HG03095 (cell line): ENCODE results near the gene AK8.
"Not testable (repeated sequence)": the region's sequence is repeated elsewhere in the genome, so short reads cannot be mapped to it uniquely, and the experiment has no call there.

Source experiments
- ATAC-seq: cut with Tn5 transposase; IDR thresholded peaks from one replicate; pipeline ENCODE4 v1.9.1; 2021; ENCODE audit warnings: moderate library complexity; ENCODE audit not compliant: unreplicated experiment

The AK8 gene

DNA sequence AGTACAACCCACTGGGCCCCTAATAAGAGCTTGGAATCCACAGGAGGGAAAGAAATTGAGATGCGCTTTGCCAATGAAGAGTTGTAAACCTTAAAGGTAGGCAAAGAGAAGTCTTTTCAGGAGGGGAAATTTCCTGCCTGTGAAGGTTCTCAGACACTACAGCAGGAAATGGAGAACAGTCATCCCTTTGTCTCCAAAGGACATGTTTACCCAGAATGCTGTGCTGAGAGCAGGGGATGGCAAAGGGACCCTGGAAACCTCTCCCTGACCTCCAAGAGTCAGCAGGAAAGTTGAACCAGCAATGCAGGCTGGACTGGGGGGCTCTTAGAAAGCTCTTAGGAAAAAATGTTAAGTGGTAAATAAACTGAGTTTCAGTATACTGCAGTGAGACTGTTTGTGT, 103.2 kb downstream of the AK8 start:
- ATAC-seq, result no peak

DNA sequence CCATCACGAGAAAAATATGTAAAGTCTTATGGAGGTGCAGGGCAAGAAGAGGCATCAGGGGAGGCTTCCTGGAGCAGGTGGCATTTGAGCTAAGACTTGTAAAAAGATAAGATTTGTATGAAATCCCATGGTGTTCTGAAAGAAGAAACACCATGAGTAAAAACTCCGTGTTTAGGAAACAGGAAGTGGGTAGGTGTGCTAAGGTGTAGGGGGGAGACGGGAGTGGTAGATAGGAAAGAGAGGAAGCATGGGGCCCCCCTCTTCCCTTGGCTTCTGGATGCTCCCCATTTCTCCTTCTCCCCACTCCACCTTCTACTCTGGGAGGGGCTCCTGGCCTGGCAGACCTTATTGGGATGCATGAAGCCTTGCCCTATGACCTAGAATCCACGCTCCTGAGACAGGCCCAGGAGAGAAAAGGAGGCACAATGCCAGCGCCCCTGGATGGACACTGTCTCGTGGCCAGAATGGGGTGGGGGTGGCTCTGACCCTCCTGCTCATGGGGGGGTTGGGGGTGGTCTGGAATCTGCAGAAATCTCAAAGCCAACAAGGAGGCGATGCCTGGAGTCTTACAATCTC, 104.2 kb downstream of the AK8 start:
- no peak for ATAC-seq

DNA sequence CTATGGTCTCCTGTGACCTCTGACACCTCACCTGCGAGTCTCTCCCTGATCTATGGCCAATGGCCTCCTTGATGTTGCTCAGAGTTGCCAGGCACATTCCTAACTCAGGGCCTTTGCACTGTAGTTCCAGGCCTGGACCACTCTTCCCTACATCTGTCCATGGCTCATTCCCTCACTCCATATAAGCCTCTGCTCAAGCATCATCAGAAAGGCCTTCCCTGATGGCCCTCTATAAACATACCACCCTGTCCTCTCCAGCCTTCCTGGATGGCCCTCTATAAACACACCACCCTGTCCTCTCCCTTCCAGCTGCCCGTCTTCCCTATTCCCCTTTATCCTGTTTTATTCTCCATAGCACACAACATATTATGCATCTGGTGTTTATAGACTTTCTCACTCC, 105.0 kb downstream of the AK8 start:
- ATAC-seq, result no peak

DNA sequence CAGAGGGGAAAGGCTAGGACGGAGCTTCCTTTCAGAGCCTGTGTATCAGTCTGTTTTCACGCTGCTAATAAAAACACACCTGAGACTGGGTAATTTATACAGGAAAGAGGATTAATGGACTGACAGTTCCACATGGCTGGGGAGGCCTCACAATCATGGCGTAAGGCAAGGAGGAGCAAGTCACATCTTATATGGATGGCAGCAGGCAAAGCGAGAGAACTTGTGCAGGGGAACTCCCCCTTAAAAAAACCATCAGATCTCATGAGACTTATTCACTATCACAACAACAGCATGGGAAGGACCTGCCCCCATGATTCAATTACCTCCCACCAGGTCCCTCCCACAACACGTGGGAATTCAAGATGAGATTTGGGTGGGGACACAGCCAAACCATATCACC, 106.3 kb downstream of the AK8 start:
- ATAC-seq, result not testable (repeated sequence)

DNA sequence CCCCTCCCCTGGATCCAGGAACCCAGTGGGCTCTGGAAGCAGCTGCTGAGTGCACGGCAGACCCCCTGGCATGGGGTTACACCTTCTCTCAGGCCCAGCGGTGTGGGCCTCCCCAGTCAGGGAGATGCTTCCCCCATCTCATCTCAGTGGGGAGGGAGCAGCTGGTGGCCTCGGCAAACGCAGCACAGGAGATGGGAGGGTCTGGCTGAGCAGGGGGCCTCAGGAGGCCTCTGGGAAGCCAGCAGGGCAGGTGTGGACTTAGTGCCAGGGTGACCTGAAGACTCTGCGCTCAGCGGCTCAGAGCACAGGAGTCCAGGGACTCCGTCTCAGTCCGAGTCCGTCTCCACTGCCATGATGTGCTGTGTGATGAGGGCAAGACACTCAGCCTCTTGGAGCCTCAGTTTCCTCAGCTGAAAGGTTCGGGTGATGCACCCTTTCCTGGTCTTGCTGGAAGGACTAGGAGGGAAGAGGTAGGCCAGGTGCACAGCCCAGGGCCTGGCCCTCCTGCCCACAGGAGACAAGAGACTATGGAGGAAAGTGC, 107.2 kb downstream of the AK8 start:
- no peak for ATAC-seq

DNA sequence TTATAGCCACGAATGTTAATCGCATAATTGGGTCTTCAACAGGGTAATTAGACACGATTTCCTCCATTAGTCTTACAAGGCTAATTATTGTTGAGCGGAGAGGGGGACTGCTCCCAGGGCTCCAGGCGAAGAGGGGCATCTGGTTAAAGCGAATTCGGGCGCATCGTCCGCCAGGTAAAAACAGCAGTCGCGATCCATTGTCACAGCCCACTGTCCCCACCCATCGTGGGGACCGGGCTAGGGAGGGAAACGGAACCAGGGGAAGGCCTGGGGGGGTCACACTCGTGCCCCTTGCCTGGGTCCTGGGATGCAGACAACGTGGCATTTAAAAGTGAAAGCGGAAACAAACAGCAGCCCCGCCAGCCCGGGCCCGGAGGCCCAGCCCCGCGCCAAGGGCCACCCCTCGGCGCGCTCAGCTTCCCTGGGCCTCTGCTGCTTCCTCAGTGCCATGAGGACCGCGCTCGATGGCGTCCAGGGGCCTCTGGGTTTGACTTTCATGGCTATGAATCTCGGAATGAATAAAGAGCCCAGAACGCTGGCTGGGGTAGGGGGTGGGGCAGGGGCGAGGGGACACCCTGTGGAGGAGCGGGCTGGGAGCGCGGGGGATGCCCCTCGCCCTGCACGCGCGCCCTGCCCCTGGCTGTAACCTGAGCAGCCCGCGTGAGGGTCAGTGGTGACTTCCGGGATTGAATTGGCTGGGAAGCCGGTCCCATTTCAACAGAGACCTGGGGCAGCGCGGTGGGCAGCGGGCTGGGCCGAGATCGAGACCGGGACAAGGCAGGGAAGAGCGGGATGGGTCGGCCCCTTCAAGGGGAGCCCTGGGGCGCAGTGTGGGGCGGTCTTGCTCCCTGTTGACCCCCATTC, 107.9 kb downstream of the AK8 start:
- ATAC-seq, result peak; percentile 64

DNA sequence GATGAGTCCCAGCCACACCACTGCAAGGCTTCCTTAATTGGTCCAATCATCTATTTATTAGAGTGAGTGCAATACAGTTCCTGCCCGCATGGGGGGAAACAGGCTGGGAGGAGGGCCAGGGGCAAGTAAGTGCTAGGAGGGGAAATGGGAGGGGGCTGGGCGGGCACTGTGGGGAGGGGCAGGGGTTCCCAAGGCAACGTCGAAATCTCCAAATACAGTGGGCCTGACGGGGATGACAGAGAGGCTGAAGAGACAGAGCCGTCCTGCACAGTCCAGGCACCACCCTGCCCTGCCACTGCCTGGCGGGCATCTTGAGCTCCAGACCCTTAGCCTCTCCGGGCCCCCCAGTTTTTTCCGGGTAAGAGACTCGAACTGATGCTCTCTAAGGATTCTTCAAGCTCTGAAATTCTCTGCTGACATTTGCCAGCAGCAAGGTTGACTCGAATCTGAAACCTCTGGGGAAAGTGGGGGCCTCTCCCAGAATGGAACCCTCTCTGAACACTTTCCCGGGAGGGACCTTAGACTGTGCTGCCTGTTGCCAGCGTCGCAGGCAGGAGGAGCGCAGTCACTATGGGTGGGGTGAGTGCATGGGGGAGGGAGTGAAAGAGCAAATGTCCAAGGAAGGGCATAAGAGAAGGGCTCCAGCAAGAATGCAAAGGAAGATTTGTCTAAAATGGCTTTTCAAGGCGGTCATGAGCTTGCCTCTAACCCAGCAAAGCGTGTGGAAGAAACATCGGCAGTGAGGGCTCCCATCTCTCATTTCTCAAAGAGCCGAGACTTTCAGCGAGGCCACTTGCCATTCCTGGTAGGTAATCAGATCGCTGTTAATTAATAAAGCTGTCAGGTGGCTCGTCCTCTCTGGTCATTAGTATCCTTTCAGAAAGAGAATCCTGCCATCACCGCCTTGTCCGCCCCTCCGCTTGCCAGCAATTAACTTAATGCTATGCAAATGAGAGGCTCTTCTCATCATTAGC, 108.9 kb downstream of the AK8 start:
- peak; percentile 43 for ATAC-seq

DNA sequence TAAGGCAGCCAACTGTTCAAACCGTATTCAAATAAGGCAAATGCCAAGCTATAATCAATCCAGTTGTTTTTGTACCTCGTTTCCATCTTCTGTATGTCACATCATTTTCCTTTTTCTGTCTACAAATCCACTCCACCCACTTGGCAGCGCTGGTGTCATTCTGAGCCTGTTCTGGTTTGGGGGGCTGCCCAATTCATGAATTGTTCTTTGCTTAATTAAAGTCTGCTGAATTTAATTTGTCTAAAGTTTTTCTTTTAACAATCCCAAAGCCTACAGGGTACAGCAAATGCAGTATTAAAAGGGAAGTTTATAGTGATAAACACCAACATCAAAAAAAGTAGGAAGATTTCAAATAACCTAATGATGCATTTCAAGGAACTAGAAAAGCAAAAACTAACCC, 114.5 kb downstream of the AK8 start:
- no peak for ATAC-seq

DNA sequence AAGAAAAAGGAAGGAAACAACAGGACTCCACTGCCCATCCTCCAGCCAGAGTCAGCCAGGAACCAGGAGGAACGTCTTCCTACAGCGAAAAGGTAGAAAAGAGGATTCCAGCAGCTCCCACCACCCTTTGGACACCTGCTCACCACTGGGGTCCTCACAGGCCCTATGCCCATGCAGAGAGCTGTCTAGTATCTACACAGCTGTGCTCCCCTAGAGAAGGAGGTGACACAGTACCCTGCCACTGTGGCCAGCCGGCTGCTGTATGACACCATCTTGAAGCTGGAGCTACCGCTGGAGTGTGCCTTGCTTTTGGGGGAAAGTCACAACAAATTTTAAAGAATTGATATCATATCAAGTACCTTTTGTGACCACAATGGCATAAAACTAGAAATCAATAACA, 115.2 kb downstream of the AK8 start:
- ATAC-seq, result no peak

DNA sequence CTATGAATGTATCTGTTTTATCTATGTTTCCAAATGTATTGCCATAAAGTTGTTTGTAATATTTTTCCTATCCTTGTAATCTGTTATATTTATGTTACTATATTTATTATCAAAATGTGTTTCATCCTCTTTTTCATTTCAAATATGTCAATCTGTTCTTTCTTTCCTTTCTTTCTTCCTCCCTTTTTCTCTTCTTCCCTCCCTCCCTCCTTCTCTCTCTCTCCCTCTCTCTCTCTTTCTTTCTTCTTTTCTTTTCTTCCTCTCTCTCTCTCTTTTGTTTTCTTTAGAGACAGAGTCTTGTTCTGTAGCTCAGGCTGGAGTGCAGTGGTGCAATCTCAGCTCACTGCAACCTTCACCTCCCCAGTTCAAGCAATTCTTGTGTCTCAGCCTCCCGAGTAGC, 116.5 kb downstream of the AK8 start:
- ATAC-seq, result no peak

DNA sequence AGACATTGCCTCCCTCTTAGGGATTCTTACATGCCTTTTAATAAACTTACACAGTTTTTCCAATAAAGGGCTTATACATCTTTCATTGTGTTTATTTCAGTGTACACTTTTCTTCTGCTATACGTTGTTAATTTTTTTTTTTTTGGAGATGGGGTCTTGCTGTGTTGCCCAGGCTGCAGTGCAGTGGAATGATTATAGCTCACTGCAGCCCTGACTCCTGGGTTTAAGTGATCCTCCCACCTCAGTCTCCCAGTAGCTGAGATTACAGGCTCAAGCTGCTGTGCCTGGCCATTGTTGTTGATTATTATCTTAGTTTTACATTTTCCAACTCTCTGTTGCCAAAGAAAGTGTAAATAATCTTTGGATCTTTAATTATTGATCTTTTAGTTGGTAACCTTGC, 118.0 kb downstream of the AK8 start:
- no peak for ATAC-seq

DNA sequence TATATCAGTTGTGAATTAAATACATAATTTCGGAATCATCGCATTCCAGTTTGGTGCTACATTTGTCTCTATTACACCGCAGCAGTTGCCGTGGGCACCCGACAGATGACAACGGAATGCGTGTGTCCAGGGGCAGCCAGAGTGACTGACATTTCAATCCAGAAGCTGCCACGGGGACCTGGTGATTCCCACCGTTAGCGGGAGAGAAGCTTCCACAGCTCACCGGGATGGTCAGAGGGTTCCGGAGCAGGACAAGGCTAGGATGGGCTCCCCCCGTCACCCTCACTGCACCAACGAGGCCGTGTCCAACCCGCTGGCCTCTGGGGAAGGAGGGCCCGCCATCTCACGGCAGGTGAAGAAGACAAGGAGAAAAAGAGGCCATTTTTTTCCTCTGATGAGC, 121.1 kb downstream of the AK8 start:
- no peak for ATAC-seq

DNA sequence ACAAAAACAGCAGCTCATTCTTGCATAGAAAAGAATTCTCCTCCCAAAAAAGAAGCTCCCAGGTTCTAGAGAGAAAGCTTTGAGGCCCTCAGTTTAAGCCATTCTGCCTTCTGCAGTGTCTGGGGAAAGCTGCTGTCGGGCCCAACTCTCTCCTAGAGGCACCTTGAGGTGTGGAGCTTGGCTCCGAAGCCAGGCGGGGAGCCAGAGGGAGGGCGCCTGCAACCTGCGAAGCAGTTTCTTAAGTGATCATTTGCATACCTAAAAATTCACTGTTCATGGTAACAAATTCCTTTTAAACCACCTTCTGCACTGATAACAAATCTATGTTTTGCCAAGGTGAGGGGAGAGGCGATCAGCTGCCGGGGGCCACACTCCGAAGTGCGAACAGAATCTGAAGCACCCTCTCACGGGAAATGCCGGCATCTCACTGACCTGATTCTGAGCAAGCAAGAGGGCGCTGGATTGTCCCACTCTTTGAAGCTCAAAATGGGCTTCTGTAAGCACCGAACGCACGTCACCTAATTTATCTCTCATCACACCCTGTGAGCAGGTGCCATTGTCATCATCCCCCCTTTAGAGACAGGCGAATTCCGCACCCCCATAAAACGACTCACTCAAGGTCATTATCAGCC, 121.8 kb downstream of the AK8 start:
- ATAC-seq, result no peak

DNA sequence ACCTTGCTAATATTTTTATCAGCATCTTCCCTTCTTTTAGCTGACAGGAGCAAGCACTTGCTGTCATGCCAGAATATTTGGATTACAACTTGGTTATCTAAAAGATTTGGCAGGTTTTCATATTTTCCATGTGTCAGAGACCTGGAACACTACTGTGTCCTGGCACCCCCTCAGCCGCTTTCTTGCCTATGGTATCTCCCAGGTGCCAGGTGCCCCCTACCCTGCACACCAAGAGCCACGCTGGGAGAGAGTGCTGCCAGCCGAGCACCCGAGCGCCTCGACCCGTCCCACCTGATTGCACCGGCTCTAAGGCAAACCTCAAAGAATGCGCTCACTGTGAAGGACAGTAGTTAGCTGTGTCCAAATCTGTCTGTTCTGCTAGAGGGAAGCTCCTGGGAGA, 123.0 kb downstream of the AK8 start:
- ATAC-seq, result no peak

DNA sequence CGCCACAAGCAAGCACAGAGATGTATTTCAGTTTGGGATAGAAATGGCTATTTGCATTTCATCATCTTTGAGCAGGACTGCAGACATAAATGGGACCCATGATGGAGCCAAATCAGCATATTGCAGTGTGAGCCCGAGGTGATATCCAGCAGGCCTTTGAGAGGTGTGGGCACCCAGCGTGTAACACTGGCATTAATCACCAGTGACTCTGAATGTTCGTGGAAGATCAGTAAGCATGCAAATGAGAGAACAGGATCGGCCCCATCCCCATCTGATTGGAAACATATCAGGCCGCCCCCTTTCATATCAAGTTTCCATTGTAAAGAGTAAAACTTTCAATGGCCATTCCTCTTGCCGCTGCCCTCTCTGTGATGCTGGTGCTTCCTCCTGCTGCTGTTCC, 123.8 kb downstream of the AK8 start:
- no peak for ATAC-seq

DNA sequence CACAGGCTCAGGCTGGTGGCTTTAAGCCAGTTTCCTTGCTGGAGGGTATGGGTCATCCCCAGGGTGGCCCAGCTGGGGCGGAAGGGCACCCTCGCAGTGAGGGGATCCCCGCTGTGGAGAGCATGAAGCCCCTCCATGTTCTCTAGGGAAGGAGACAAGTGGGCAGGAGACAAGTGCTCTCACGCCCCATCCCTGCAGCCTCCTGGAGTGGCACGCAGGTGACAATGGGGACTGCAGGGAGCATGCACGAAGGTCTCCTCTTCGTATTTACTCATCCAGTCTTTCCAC, 124.5 kb downstream of the AK8 start:
- ATAC-seq, result no peak

DNA sequence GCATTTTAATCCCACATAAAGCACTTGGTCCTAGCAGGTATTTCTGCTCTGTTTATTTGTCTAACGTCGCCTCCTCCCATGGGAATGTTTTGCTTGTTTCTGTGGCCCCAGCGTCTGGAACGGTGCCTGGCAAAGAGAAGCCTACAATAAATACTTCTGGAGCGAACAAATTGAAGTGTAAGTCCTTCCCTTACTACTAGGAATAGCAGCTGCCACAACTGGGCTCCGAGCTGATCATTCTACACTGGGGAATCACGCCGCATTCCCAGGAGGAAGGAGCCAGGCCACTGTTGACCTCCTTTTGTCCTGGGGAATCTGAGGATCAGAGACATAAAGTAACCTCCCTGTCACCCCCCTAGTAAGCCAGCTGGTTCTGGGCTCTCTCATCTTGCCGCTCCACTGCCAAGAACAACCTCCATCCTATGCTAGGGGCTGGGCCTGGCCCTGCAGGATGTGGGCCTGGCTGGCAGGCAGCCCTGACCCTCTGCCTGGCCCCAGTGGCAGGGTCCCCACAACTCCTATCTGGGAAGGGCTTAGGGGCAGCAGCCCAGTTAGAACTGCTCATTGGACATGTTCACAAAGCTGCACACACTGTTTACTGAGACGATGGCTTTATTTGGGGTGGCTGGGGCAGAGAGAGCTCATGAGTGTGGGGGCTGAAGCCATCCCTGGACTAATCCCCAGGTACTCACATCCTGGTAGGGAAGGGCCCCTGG, 125.0 kb downstream of the AK8 start:
- ATAC-seq, result no peak

DNA sequence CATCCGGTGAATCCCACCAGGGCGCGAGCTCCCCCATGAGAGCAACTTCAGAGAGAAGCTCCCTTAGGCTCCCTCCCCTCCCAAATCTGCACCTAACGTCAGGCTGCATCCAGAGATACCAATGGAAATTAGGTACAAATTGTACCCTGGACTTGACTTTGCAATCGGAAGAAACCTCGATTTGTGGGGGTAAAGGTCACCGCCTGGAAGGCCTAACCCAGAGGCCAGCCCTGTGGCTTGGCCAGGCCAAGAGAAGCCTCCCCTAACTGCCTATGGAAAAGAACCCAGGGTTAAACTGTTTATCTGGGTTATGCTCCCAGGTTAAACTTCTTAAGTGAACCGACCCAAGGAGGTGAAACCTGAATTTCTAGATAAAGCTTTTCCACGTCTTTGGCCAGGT, 127.4 kb downstream of the AK8 start:
- no peak for ATAC-seq

DNA sequence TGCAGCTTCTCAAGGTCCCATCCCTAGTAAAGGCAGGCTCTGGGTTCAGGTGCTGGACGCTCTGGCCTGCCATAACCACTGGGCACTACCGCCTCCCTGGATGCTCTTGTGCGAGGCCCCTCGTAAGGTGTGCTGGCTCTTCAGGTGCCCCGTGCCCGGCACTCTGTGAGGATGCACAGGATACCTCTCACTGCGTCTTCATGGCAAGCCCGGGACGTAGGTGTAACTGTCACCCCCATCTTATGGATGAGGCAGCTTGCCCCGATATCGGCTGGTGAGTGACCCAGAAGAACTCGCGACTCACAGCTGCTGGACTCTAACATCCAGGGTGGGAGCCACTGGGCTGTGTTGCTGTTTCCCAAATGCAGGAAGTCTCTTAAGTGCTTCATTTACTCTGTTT, 128.8 kb downstream of the AK8 start:
- ATAC-seq, result no peak

DNA sequence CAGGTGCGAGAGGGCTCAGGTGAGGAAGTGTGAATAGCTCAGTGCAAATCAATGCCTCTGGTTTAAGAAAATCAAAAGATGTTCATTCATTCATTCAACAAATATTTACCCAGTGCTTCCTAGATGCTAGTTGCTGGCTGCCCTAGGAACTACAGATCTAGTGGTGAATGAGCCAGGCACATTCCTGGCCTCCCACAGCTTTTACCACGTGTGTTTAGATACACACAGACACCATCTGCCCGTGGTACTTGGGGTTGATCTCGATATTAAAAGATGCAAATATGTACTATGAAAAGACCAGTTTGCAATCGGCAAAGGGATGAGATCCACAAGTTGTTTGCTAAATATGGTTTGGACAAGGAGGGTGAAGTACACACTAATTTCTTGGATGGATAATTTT, 129.6 kb downstream of the AK8 start:
- ATAC-seq, result no peak
